A549 (cell line): ENCODE measurements around the gene VSTM5.

Experiments
- CEBPB ChIP-seq, 2 experiments: fragments of >200 bp in 1 of 2; sonication (Bioruptor Twin) in 1 of 2; formaldehyde crosslinking in 1 of 2; IDR thresholded peaks; 2 replicates each; pipeline ENCODE4 v1.6.1; 2012 to 2016
- CTCF ChIP-seq: fragments of >200 bp; sonication (Bioruptor Twin); formaldehyde crosslinking; IDR thresholded peaks from 3 replicates; pipeline ENCODE4 v1.5.1; 2016
- EP300 ChIP-seq, 2 experiments: fragments of >200 bp; sonication (Bioruptor Twin); formaldehyde crosslinking; IDR thresholded peaks; 2 replicates in 1 of 2; 3 replicates in 1 of 2; pipeline ENCODE4 v1.6.1; 2016 to 2017
- HOXB5 ChIP-seq: fragments of 250-450 bp; sonication (Bioruptor Pico); IDR thresholded peaks from 2 replicates; pipeline ENCODE4 v1.5.0; 2020; ENCODE audit warnings: mild to moderate bottlenecking, moderate library complexity
- POLR2A ChIP-seq: IDR thresholded peaks from 2 replicates; pipeline ENCODE4 v1.6.1; 2012; ENCODE audit warnings: mild to moderate bottlenecking, low read length
- POLR2AphosphoS2 ChIP-seq: conservative IDR thresholded peaks from 2 replicates; pipeline ENCODE4 v1.6.1; 2012; ENCODE audit warnings: low read length, improper control_type of control experiment, inconsistent platforms
- RFX5 ChIP-seq: fragments of 450-650 bp; IDR thresholded peaks from 2 replicates; pipeline ENCODE4 v1.7.1; 2014; ENCODE audit warnings: antibody characterized with exemption, mild to moderate bottlenecking, moderate library complexity
- USF2 ChIP-seq: fragments of 450-650 bp; IDR thresholded peaks from 2 replicates; pipeline ENCODE4 v1.6.1; 2014; ENCODE audit warnings: antibody characterized with exemption

GRCh38 chr11:93784145-93784934 lies 66.1 kb downstream of the VSTM5 start, which contains the start of gene MED17:
- TF ChIP-seq HOXB5 (CRISPR knock-in tag) (no peak), POLR2A (peak; percentile 80), CTCF (peak; percentile 21; the same call in 2 of the 3 replicates), POLR2AphosphoS2 (no peak), RFX5 (no peak), USF2 (no peak), EP300 (IDR thresholded peaks at IDR 0.05) (no peak), CEBPB (IDR thresholded peaks at IDR 0.05) (no peak)
